HepG2 (cell line): ENCODE measurements around the gene ATG2A. TPM values are rescaled to one million over a fixed set of nuclear protein-coding genes. Genes with fewer than 3 reads are reported as not detected.

ENCODE experiments used
- ATAC-seq: fragments of 200-7000 bp; cut with Tn5 transposase; 3 replicates; pipeline ENCODE4 v1.9.1; 2020; ENCODE audit warnings: mild to moderate bottlenecking, moderate library complexity
- BruUV-seq: library from RNA; stranded (reverse); fragments of 400-500 nt; replicated peaks from 2 replicates; lab custom pipeline; 2021; lab: Mats Ljungman, UMichigan
- CTCF ChIA-PET: fragments of 300-600 bp; formaldehyde crosslinking; extraction: SDS; loops from one replicate; lab custom pipeline; 2021; ENCODE audit warnings: low total read pairs, inconsistent platforms, low intra/inter-chr PET ratio; lab: Yijun Ruan, JAX
- POLR2A ChIA-PET: fragments of 350-600 bp; sonication (Branson Sonifier 250); formaldehyde crosslinking; loops from one replicate; lab custom pipeline; 2020; ENCODE audit warnings: antibody characterized with exemption, inconsistent platforms; lab: Yijun Ruan, JAX
- DNase-seq: peaks from one replicate; pipeline ENCODE4 v3.0.0-alpha.2; 2015; ENCODE audit warnings: low spot score
- FAIRE-seq: peaks from 3 replicates; lab custom pipeline; 2011; peaks lifted over from hg19 to GRCh38; lab: Jason Lieb, UNC
- H2AFZ ChIP-seq: one replicate; pipeline ENCODE4 v1.6.1; 2011; ENCODE audit warnings: low read length, inconsistent platforms
- H3K27ac ChIP-seq: fragments of 300-600 bp; 3 replicates; pipeline ENCODE4 v1.8.0; 2011; ENCODE audit warnings: mixed run types, mild to moderate bottlenecking, mixed read lengths, low read length, inconsistent platforms; ENCODE audit not compliant: insufficient read depth; ENCODE audit errors: extremely low read length
- H3K27me3 ChIP-seq, 2 experiments: fragments of 200-600 bp in 1 of 2; 2 replicates in 1 of 2; 3 replicates in 1 of 2; pipeline versions ENCODE4 v1.6.0 to v1.8.0; 2011; ENCODE audit warnings: low read length in 2 of 2, mild to moderate bottlenecking in 2 of 2, moderate library complexity in 2 of 2, inconsistent platforms in 1 of 2; ENCODE audit not compliant: insufficient read depth in 2 of 2, control insufficient read depth in 1 of 2
- H3K36me3 ChIP-seq, 2 experiments: fragments of 200-600 bp in 1 of 2; replicated peaks in 1 of 2; 2 replicates in 1 of 2; 3 replicates in 1 of 2; pipeline versions ENCODE4 v1.5.1 to v1.8.0; 2011; ENCODE audit warnings: low read length in 2 of 2, inconsistent platforms in 1 of 2; ENCODE audit not compliant: insufficient read depth in 2 of 2, control insufficient read depth in 1 of 2
- H3K4me1 ChIP-seq: 2 replicates; pipeline ENCODE4 v1.5.1; 2012; ENCODE audit warnings: low read length, inconsistent platforms; ENCODE audit not compliant: insufficient read depth
- H3K4me2 ChIP-seq: 2 replicates; pipeline ENCODE4 v1.6.0; 2011; ENCODE audit warnings: low read depth, low read length, inconsistent platforms
- H3K4me3 ChIP-seq, 3 experiments: fragments of 200-600 bp in 1 of 3; sonication (generic), shearing (Covaris generic) in 1 of 3; replicated peaks in 1 of 3; 2 replicates each; pipeline ENCODE4 v1.5.1; 2011 to 2016; ENCODE audit warnings: low read length in 3 of 3, inconsistent platforms in 2 of 3, low read depth in 2 of 3, mild to moderate bottlenecking in 2 of 3, control low read depth in 1 of 3, mixed read lengths in 1 of 3; ENCODE audit not compliant: insufficient read depth in 1 of 3
- H3K79me2 ChIP-seq: one replicate; pipeline ENCODE4 v1.6.1; 2011; ENCODE audit warnings: low read length, inconsistent platforms; ENCODE audit not compliant: insufficient read depth
- H3K9ac ChIP-seq: 2 replicates; pipeline ENCODE4 v1.6.0; 2011; ENCODE audit warnings: mild to moderate bottlenecking, low read depth, low read length, inconsistent platforms; ENCODE audit not compliant: insufficient read depth
- H3K9me3 ChIP-seq: 2 replicates; pipeline ENCODE4 v1.5.1; 2012; ENCODE audit warnings: mild to moderate bottlenecking, low read length
- H4K20me1 ChIP-seq: 2 replicates; pipeline ENCODE4 v1.6.0; 2011; ENCODE audit warnings: inconsistent platforms, mild to moderate bottlenecking, low read length, moderate library complexity; ENCODE audit not compliant: insufficient read depth
- AGO2 ChIP-seq: fragments of 200-400 bp; formaldehyde crosslinking; optimal IDR thresholded peaks from 2 replicates; pipeline ENCODE3; 2017; ENCODE audit warnings: mild to moderate bottlenecking, low read depth, low read length, moderate library complexity
- IKZF4 ChIP-seq: sonication (generic); formaldehyde crosslinking; IDR thresholded peaks from 2 replicates; pipeline ENCODE4 v1.5.1; 2020; ENCODE audit warnings: borderline replicate concordance, mild to moderate bottlenecking, low read depth, missing genetic modification reagents; ENCODE audit errors: not compliant biosample characterization
- JUND ChIP-seq: sonication (generic); formaldehyde crosslinking; IDR thresholded peaks from 2 replicates; pipeline ENCODE4 v1.8.0; 2022; ENCODE audit warnings: mild to moderate bottlenecking, missing genetic modification reagents
- ZMYM4 ChIP-seq: sonication (generic); formaldehyde crosslinking; IDR thresholded peaks from 2 replicates; pipeline ENCODE4 v1.8.1; 2023; ENCODE audit warnings: mild to moderate bottlenecking, missing genetic modification reagents
- WGBS: methylation state at CpG from one replicate; pipeline ENCODE4 v1.1.6; 2017; ENCODE audit warnings: low lambda C conversion rate; 5-methylcytosine and 5-hydroxymethylcytosine counted together
- in situ Hi-C: cut with HindIII; loops from 2 replicates; pipeline ENCODE4 v1.10.0; 2017; ENCODE audit warnings: low pct_unique_long_range_greater_than_20kb; ENCODE audit not compliant: extremely low pct_ligation_motif_present
- intact Hi-C: fragments of 100-400 bp; cut with micrococcal nuclease; formaldehyde crosslinking; loops from one replicate; pipeline ENCODE4 v1.10.0; 2022; ENCODE audit not compliant: unreplicated experiment
- polyA plus RNA-seq, 8 experiments: library from polyadenylated mRNA; depleted of rRNA in 3 of 8; stranded (reverse) in 7 of 8; unstranded in 1 of 8; fragments of >200 nt; fragmentation: Illumina TruSeq in 4 of 8; extraction: Trizol in 4 of 8; gene quantifications; 2 replicates each; pipeline versions ENCODE4 v1.2.1 to v1.2.3, GENCODE V29; 2011 to 2016; ENCODE audit warnings: low read depth in 4 of 8, missing spikeins in 1 of 8, mixed read lengths in 1 of 8; ENCODE audit not compliant: insufficient read depth in 1 of 8
- total RNA-seq, 5 experiments: library from RNA; depleted of rRNA; stranded (reverse); fragments of >200 nt; fragmentation: Illumina TruSeq; extraction: Trizol; gene quantifications; 2 replicates each; pipeline ENCODE4 v1.2.3, GENCODE V29; 2016; ENCODE audit warnings: low read depth in 1 of 5
- TF ChIP-seq, protein P1 (sequence below): sonication (generic); formaldehyde crosslinking; IDR thresholded peaks from 2 replicates; pipeline ENCODE4 v1.9.0; 2021; ENCODE audit warnings: missing genetic modification reagents, borderline replicate concordance
- TF ChIP-seq, protein P2 (sequence below): IDR thresholded peaks from 2 replicates; pipeline ENCODE4 v1.6.1; 2016; ENCODE audit warnings: low read depth, missing genetic modification reagents, missing compliant biosample characterization
- TF ChIP-seq, protein P3 (sequence below): sonication (generic); formaldehyde crosslinking; IDR thresholded peaks from 2 replicates; pipeline ENCODE4 v1.5.0; 2020; ENCODE audit warnings: missing genetic modification reagents, mild to moderate bottlenecking, borderline replicate concordance
- TF ChIP-seq, protein P4 (sequence below): fragments of 450-650 bp; IDR thresholded peaks from 2 replicates; pipeline ENCODE4 v1.6.1; 2016

ATG2A gene
- total and polyA plus RNA-seq, 2 of the 13 experiments (the other 11 are each of a cell fraction or from before 2014, with no cell fraction given): 6.7 to 8.0 TPM

DNA sequence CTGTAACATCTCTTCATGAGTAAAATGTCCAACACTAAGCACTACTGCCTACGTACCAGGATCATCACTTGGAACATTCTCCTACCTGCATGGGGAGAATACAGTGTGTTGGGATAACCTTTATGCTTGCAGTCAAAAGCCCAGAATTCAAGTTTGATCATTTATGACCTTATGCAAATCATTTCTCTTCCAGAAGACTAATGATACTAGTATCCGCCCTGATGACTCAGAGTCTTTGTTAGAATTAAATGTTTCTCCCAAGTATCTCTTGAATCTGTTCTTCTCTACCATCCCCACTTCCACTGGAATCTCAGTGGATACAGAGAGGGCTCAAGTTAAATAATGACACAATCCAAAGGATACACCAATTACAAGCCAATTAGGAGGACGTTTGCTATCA, 42.5 kb upstream of the ATG2A start:
- in situ Hi-C loops (no loop called here), intact Hi-C loops (no loop called here)
- no peak overlapping the region for H2AFZ ChIP-seq
- ChIA-PET POLR2A (no interaction called here), CTCF (no interaction called here)
- H3K9me3 ChIP-seq: no peaks in the 10 kb centered on the region
- H3K79me2 ChIP-seq: no peaks in the 10 kb centered on the region
- DNase-seq (no peak), ATAC-seq (no peak), FAIRE-seq (no peak)
- peaks cover 10% of the 10 kb centered on the region for H3K4me1 ChIP-seq
- no peaks in the 10 kb centered on the region for H3K36me3 ChIP-seq
- H3K27me3 ChIP-seq: no peaks in the 10 kb centered on the region; a peak in 1 of 5 replicates
- H3K4me3 ChIP-seq: no peak overlapping the region
- no peak overlapping the region for H3K4me2 ChIP-seq
- no peaks in the 10 kb centered on the region for H4K20me1 ChIP-seq
- no TSS peak for BruUV-seq
- no peak overlapping the region for H3K9ac ChIP-seq
- WGBS: 38% methylated on average over 3 of the region's 3 CpGs
- H3K27ac ChIP-seq: no peak overlapping the region
- TF ChIP-seq, protein P1, sequence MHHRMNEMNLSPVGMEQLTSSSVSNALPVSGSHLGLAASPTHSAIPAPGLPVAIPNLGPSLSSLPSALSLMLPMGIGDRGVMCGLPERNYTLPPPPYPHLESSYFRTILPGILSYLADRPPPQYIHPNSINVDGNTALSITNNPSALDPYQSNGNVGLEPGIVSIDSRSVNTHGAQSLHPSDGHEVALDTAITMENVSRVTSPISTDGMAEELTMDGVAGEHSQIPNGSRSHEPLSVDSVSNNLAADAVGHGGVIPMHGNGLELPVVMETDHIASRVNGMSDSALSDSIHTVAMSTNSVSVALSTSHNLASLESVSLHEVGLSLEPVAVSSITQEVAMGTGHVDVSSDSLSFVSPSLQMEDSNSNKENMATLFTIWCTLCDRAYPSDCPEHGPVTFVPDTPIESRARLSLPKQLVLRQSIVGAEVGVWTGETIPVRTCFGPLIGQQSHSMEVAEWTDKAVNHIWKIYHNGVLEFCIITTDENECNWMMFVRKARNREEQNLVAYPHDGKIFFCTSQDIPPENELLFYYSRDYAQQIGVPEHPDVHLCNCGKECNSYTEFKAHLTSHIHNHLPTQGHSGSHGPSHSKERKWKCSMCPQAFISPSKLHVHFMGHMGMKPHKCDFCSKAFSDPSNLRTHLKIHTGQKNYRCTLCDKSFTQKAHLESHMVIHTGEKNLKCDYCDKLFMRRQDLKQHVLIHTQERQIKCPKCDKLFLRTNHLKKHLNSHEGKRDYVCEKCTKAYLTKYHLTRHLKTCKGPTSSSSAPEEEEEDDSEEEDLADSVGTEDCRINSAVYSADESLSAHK (CRISPR knock-in tag): no peak
- TF ChIP-seq AGO2: no peak
- no peak for TF ChIP-seq IKZF4 (CRISPR knock-in tag)
- TF ChIP-seq, protein P2, sequence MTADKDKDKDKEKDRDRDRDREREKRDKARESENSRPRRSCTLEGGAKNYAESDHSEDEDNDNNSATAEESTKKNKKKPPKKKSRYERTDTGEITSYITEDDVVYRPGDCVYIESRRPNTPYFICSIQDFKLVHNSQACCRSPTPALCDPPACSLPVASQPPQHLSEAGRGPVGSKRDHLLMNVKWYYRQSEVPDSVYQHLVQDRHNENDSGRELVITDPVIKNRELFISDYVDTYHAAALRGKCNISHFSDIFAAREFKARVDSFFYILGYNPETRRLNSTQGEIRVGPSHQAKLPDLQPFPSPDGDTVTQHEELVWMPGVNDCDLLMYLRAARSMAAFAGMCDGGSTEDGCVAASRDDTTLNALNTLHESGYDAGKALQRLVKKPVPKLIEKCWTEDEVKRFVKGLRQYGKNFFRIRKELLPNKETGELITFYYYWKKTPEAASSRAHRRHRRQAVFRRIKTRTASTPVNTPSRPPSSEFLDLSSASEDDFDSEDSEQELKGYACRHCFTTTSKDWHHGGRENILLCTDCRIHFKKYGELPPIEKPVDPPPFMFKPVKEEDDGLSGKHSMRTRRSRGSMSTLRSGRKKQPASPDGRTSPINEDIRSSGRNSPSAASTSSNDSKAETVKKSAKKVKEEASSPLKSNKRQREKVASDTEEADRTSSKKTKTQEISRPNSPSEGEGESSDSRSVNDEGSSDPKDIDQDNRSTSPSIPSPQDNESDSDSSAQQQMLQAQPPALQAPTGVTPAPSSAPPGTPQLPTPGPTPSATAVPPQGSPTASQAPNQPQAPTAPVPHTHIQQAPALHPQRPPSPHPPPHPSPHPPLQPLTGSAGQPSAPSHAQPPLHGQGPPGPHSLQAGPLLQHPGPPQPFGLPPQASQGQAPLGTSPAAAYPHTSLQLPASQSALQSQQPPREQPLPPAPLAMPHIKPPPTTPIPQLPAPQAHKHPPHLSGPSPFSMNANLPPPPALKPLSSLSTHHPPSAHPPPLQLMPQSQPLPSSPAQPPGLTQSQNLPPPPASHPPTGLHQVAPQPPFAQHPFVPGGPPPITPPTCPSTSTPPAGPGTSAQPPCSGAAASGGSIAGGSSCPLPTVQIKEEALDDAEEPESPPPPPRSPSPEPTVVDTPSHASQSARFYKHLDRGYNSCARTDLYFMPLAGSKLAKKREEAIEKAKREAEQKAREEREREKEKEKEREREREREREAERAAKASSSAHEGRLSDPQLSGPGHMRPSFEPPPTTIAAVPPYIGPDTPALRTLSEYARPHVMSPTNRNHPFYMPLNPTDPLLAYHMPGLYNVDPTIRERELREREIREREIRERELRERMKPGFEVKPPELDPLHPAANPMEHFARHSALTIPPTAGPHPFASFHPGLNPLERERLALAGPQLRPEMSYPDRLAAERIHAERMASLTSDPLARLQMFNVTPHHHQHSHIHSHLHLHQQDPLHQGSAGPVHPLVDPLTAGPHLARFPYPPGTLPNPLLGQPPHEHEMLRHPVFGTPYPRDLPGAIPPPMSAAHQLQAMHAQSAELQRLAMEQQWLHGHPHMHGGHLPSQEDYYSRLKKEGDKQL (CRISPR knock-in tag): no peak
- TF ChIP-seq, protein P3, sequence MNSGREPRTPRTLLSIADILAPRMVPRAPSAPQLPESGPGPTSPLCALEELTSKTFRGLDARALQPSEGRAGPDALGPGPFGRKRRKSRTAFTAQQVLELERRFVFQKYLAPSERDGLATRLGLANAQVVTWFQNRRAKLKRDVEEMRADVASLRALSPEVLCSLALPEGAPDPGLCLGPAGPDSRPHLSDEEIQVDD (CRISPR knock-in tag): no peak
- TF ChIP-seq, protein P4, sequence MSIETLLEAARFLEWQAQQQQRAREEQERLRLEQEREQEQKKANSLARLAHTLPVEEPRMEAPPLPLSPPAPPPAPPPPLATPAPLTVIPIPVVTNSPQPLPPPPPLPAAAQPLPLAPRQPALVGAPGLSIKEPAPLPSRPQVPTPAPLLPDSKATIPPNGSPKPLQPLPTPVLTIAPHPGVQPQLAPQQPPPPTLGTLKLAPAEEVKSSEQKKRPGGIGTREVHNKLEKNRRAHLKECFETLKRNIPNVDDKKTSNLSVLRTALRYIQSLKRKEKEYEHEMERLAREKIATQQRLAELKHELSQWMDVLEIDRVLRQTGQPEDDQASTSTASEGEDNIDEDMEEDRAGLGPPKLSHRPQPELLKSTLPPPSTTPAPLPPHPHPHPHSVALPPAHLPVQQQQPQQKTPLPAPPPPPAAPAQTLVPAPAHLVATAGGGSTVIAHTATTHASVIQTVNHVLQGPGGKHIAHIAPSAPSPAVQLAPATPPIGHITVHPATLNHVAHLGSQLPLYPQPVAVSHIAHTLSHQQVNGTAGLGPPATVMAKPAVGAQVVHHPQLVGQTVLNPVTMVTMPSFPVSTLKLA: no peak
- no peak for TF ChIP-seq JUND
- no peak for TF ChIP-seq ZMYM4
